ENCODE measurements around the gene UGT1A3.

Gene UGT1A3

GRCh38 chr2:233799716-233800115 is 70.9 kb downstream of the UGT1A3 start:
- H3K9me3 ChIP-seq (ENCODE audit: low read length) = no peaks in the 10 kb centered on the region
- H3K79me2 ChIP-seq (ENCODE audit: insufficient read depth, low read length) = no peaks in the 10 kb centered on the region
- H3K9me2 ChIP-seq (ENCODE audit: low read depth, low read length) = no peaks in the 10 kb centered on the region
- no peak overlapping the region for H3K4me3 ChIP-seq (ENCODE audit: low read depth, low read length, poor library complexity, severe bottlenecking)
- H3K27ac ChIP-seq (ENCODE audit: low read depth, low read length, poor library complexity, severe bottlenecking) = no peak overlapping the region
- H3K27me3 ChIP-seq (ENCODE audit: insufficient read depth, low read length) = no peaks in the 10 kb centered on the region
- H2AFZ ChIP-seq (ENCODE audit: low read length) = no peak overlapping the region
- no peak overlapping the region for H3K4me2 ChIP-seq (ENCODE audit: low read length)
- H3K36me3 ChIP-seq (ENCODE audit: insufficient read depth, low read length) = no peaks in the 10 kb centered on the region
- no peak for TF ChIP-seq EZH2 (IDR thresholded peaks at IDR 0.05; ENCODE audit: borderline replicate concordance, low read length)
- TF ChIP-seq, protein P1, sequence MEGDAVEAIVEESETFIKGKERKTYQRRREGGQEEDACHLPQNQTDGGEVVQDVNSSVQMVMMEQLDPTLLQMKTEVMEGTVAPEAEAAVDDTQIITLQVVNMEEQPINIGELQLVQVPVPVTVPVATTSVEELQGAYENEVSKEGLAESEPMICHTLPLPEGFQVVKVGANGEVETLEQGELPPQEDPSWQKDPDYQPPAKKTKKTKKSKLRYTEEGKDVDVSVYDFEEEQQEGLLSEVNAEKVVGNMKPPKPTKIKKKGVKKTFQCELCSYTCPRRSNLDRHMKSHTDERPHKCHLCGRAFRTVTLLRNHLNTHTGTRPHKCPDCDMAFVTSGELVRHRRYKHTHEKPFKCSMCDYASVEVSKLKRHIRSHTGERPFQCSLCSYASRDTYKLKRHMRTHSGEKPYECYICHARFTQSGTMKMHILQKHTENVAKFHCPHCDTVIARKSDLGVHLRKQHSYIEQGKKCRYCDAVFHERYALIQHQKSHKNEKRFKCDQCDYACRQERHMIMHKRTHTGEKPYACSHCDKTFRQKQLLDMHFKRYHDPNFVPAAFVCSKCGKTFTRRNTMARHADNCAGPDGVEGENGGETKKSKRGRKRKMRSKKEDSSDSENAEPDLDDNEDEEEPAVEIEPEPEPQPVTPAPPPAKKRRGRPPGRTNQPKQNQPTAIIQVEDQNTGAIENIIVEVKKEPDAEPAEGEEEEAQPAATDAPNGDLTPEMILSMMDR (IDR thresholded peaks at IDR 0.05; ENCODE audit: low read length) = no peak
- no peaks in the 10 kb centered on the region for H3K4me1 ChIP-seq (ENCODE audit: insufficient read depth, low read length, severe bottlenecking)
- H3K9ac ChIP-seq (ENCODE audit: low read length) = no peak overlapping the region
- no peaks in the 10 kb centered on the region for H3F3A ChIP-seq (ENCODE audit: insufficient read depth, low read length)
- H4K20me1 ChIP-seq (ENCODE audit: insufficient read depth, low read length) = no peaks in the 10 kb centered on the region

DNA sequence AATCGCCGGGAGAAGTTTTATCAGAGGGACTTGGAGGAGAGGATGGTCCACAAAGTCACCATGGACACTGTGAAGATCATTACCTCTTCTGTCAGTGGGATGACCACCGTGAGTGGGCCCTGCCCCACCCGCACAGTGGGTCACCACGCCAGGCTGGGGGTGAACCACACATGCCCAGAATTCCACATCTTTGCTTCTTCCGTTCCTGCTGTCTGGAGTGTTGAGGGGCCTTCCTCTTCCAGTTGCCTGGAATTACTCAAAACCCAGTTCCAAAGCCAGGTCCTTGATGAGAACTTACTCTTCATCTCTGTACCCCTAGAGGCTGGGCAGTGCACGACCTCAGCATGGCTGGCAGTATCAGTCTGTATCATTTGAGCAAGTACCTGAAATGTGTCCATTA is 71.4 kb downstream of the UGT1A3 start:
- Histone ChIP-seq H3K9me3 (ENCODE audit: low read length) (no peaks in the 10 kb centered on the region), H3K4me2 (ENCODE audit: low read length) (no peak overlapping the region), H3K27ac (ENCODE audit: low read depth, low read length, poor library complexity, severe bottlenecking) (no peak overlapping the region), H3K4me3 (ENCODE audit: low read depth, low read length, poor library complexity, severe bottlenecking) (no peak overlapping the region), H3K9me2 (ENCODE audit: low read depth, low read length) (no peaks in the 10 kb centered on the region), H3K36me3 (ENCODE audit: insufficient read depth, low read length) (no peaks in the 10 kb centered on the region), H3K9ac (ENCODE audit: low read length) (no peak overlapping the region), H4K20me1 (ENCODE audit: insufficient read depth, low read length) (no peaks in the 10 kb centered on the region), H3K4me1 (ENCODE audit: insufficient read depth, low read length, severe bottlenecking) (no peaks in the 10 kb centered on the region), H3K79me2 (ENCODE audit: insufficient read depth, low read length) (no peaks in the 10 kb centered on the region), H2AFZ (ENCODE audit: low read length) (no peak overlapping the region), H3F3A (ENCODE audit: insufficient read depth, low read length) (no peaks in the 10 kb centered on the region), H3K27me3 (ENCODE audit: insufficient read depth, low read length) (no peaks in the 10 kb centered on the region)
- TF ChIP-seq EZH2 (IDR thresholded peaks at IDR 0.05; ENCODE audit: borderline replicate concordance, low read length) = no peak
- TF ChIP-seq, protein P1 (IDR thresholded peaks at IDR 0.05; ENCODE audit: low read length) = no peak

- Histone ChIP-seq H3K4me1 (ENCODE audit: insufficient read depth, low read length, severe bottlenecking) (no peaks in the 10 kb centered on the region), H3K9me3 (ENCODE audit: low read length) (no peaks in the 10 kb centered on the region), H3F3A (ENCODE audit: insufficient read depth, low read length) (no peaks in the 10 kb centered on the region), H3K9me2 (ENCODE audit: low read depth, low read length) (no peaks in the 10 kb centered on the region), H2AFZ (ENCODE audit: low read length) (no peak overlapping the region), H3K4me3 (ENCODE audit: low read depth, low read length, poor library complexity, severe bottlenecking) (no peak overlapping the region), H3K27ac (ENCODE audit: low read depth, low read length, poor library complexity, severe bottlenecking) (no peak overlapping the region), H3K79me2 (ENCODE audit: insufficient read depth, low read length) (no peaks in the 10 kb centered on the region), H3K4me2 (ENCODE audit: low read length) (no peak overlapping the region), H3K36me3 (ENCODE audit: insufficient read depth, low read length) (no peaks in the 10 kb centered on the region), H3K9ac (ENCODE audit: low read length) (no peak overlapping the region), H4K20me1 (ENCODE audit: insufficient read depth, low read length) (no peaks in the 10 kb centered on the region), H3K27me3 (ENCODE audit: insufficient read depth, low read length) (no peaks in the 10 kb centered on the region)
- TF ChIP-seq EZH2 (IDR thresholded peaks at IDR 0.05; ENCODE audit: borderline replicate concordance, low read length) = no peak
- TF ChIP-seq, protein P1 (IDR thresholded peaks at IDR 0.05; ENCODE audit: low read length) = no peak
These were observed 72.7 kb downstream of the UGT1A3 start for GRCh38 chr2:233801357-233802131.
